GM10248 (cell line): Measurements from ENCODE around the gene PFKFB2.

Source experiments
- CTCF ChIA-PET: fragments of 300-600 bp; sonication (Branson Sonifier 250); formaldehyde crosslinking; extraction: SDS; loops from one replicate; lab custom pipeline; 2021; ENCODE audit warnings: antibody characterized with exemption; lab: Yijun Ruan, JAX
- POLR2A ChIA-PET: fragments of 350-650 bp; sonication (Branson Sonifier 250); formaldehyde crosslinking; extraction: SDS; loops from one replicate; lab custom pipeline; 2020; ENCODE audit warnings: antibody characterized with exemption; lab: Yijun Ruan, JAX
- DNase-seq: peaks from one replicate; pipeline ENCODE4 v3.0.0; 2012; ENCODE audit errors: extremely low spot score
- CTCF ChIP-seq: IDR thresholded peaks from 2 replicates; pipeline ENCODE4 v1.5.1; 2012; ENCODE audit warnings: mild to moderate bottlenecking, low read depth; ENCODE audit errors: extremely low read depth, missing control alignments, control extremely low read depth

PFKFB2 gene

DNA sequence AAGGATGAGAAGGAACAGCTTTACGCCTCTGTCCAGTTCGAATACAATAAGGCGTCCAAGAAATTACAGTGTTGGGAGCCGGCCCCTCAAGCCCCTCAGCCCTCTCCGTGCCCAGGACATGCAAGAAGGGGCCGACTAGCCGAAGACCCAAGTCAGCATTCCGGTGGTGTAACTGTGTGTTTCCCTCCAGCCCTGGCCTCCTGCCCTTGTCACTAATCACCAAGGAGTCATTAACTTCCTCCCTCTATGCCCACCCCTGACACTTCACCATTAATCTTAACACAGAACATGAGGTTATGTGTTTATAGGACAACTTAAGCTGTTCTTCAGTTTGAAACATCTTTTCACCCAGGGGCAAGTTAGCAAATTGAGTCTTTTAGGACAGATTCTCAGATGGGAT is 19.2 kb downstream of the PFKFB2 start:
- DNase-seq, result no peak
- no peak for TF ChIP-seq CTCF
- CTCF ChIA-PET, result interaction anchor here (1.2 to 3.5 kb wide), 5 partner anchors 12 to 25 kb away, joined by 3 to 18 read pairs (median 6); partner anchors contain the start of gene PFKFB2

DNA sequence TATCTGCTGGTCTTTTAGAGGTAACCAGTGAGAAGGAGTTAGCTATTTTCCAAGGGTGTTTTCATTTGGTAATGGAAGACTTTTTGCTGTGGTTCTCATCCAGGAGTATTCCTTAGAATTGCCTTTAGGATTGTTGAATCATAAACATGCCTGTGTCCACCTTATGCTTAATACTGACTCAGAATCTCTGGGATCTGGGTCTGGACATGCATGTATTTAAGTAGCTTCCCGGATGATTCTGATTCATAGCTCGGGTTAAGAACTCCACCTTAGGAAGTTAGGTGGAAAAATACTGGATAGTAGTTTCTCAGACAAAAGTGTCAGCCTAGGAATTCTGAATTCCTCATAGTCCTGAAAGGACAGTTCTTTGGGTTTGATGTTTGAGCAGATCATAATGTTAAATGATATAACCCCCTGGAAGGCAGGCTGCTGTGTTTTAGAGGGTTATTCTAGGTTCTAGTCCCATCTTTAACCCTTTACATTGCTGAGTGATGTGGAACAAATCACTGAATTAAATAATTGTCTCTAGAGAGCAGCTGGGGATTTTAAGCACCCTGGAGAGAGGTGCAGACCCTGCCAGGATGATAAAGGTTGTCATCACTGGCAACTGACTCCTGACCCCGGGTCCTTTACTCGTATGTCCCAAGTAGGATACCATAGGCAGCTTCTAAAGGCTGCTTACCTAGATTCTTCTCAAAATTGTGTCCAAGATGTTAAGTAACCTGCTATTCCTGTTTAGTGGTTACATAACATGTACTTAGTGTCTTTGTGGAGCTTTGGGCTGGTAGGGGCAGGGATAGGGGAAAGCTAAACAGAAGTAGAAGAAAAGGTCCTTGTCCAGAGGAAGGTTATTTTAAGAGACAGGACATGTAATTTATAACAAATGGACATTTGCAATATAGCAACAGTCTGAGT is 21.1 kb downstream of the PFKFB2 start:
- no peak for DNase-seq
- CTCF ChIA-PET, result interaction anchor here (0.9 to 3.3 kb wide), 9 partner anchors 10 to 331 kb away, joined by 3 to 16 read pairs (median 4); no protein-coding TSS in a partner anchor
- POLR2A ChIA-PET, result no interaction called here
- TF ChIP-seq CTCF, result no peak

More for the DNA sequence above, 19.2 kb downstream of the PFKFB2 start:
- POLR2A ChIA-PET, result no interaction called here

DNA sequence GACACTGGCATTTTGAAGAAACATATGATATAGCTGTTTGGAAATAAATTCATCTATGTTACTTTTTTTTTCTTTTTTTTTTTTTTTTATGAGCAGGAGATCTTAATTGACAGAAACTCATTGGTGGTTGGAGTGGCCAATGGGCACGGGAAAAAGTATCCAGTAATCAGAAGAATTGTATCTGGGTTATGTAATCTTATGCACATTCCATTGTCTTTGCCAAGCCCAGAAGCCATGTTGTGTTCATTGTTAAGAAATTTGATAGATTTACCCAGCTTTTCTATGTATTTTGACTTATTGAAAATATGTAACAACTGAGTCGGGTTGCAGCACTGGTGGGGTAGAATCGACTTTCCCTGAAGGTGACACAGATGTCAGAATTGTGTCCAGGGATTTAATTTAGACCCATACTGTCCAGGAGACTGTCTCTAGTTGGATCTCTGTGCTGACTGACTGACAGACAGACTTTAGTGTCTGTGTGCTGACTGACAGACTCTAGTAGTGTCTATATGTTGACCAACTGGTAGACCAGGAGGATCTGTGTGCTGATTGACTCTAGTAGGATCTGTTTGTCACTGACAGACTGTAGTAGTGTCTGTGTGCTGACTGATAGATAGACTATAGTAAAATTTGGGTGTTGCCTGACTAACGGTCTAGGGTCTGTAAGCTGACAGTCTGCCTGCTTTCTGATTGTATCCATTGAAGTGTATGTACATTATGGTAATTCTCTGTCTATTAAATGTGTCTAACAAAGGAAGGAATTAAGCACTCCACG is 23.3 kb downstream of the PFKFB2 start:
- TF ChIP-seq CTCF, result no peak
- ChIA-PET CTCF (interaction anchor here (1.0 to 3.3 kb wide), 9 partner anchors 8 to 423 kb away, joined by 3 to 16 read pairs (median 7); partner anchors contain the start of gene PFKFB2), POLR2A (no interaction called here)
- DNase-seq, result no peak

DNA sequence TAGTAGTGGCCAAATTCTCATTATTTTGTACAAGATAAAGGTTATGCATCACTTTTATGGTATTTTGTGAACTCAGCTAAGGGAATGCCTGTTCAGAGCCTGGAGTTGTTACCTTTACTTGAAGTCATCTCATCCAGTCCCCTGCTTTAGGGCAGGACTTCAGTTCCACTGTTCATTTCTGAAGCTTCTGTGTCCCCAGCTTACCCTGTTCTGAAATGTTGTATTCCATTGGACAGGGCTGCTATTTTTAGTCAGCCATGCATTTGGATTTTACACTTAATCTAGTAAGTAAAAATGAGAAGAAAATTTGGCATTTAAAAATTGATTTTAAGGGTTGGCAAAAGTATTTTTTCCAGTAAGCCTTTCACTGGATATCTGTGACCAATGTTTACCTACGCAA is 23.9 kb downstream of the PFKFB2 start:
- POLR2A ChIA-PET, result no interaction called here
- CTCF ChIA-PET, result interaction anchor here (1.2 to 2.7 kb wide), 6 partner anchors 8 to 423 kb away, joined by 3 to 11 read pairs (median 8); partner anchors contain the start of gene PFKFB2
- TF ChIP-seq CTCF, result no peak
- no peak for DNase-seq

DNA sequence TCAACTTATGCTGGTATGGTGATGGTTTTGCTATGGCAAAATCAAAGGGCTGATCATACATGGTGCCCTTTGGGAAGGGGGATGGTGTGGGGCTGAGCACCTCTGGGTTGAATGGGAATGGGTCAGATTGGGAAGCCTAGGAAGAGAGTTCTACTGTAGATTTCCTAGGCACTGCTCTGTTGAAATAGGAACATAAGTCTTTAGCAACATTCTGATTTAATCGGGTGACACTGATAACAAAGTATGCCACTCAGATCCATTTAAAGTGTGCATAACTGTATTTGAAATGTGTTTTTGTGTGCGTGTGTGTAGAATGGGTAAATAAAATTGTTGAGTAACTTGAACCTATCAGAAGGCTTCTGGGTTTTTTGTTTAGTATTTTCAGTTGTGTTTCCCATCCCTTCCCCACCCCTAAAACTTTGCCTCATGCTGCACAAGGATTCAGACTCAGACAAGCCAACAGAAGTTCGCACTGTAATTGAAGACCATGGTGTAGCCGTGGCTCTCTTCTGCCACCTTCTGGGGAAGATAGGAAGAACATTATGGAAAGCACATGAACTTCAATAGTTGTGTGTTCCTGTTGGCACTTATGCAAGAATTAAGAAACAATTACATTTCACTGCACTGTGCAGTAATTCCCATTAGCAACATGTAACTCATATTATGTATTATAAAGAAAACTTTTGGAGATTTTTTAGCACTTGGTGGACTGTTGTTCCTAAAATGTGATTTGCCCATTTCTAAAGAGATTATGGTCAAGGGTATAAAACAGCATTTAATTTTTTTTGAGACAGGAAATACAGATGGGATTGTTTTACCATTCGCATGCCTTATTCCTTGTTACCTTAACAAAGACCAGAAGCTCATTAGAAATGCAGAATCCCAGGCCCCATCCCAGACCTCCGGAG is 24.6 kb downstream of the PFKFB2 start:
- ChIA-PET POLR2A (no interaction called here), CTCF (interaction anchor here (0.9 to 8.3 kb wide), 17 partner anchors 8 to 422 kb away, joined by 3 to 73 read pairs (median 5); partner anchors contain the start of genes C4BPB, CD55 and PFKFB2)
- peak; percentile 66 for DNase-seq
- peak; percentile 86 for TF ChIP-seq CTCF
